Activated CD8-positive, alpha-beta memory T cell treated with anti-CD3 and anti-CD28 coated beads for 24 hours (primary cell): ENCODE data around the gene ZDHHC9.
"Not testable (repeated sequence)": the region's sequence is repeated elsewhere in the genome, so short reads cannot be mapped to it uniquely, and the experiment has no call there.

ENCODE experiments used
- DNase-seq: peaks from one replicate; pipeline ENCODE4 v3.0.0-alpha.2; 2020

The ZDHHC9 gene

GRCh38 chrX:129843459-129844306 is at the start of gene ZDHHC9:
ZDHHC9 (minus strand) TSS chrX:129843886; CDS start chrX:129841945, 1,941 bp downstream.
- peak; percentile 90 for DNase-seq

GRCh38 chrX:129877401-129877800 is 33.7 kb upstream of the ZDHHC9 start:
- DNase-seq, result no peak

GRCh38 chrX:129876771-129877305 is 33.2 kb upstream of the ZDHHC9 start:
- DNase-seq, result no peak

- DNase-seq, result no peak
Measured at GRCh38 chrX:129875669-129876068, 32.0 kb upstream of the ZDHHC9 start.

GRCh38 chrX:129872524-129872923 is 28.8 kb upstream of the ZDHHC9 start:
- DNase-seq, result no peak

- not testable (repeated sequence) for DNase-seq
Measured at GRCh38 chrX:129866321-129866720, 22.6 kb upstream of the ZDHHC9 start.

GRCh38 chrX:129859134-129859533 is 15.4 kb upstream of the ZDHHC9 start:
- DNase-seq, result not testable (repeated sequence)

GRCh38 chrX:129851825-129852224 is 8.1 kb upstream of the ZDHHC9 start:
- not testable (repeated sequence) for DNase-seq

- DNase-seq, result no peak
Measured at GRCh38 chrX:129846716-129847115, 3.0 kb upstream of the ZDHHC9 start.

- DNase-seq, result no peak
Measured at GRCh38 chrX:129845616-129846190, 2.0 kb upstream of the ZDHHC9 start.

GRCh38 chrX:129843209-129843458 is 552 bp downstream of the ZDHHC9 start:
- DNase-seq, result no peak

- peak; percentile 59 for DNase-seq
Measured at GRCh38 chrX:129842510-129843208, 1.0 kb downstream of the ZDHHC9 start.

GRCh38 chrX:129840344-129840743 is 3.3 kb downstream of the ZDHHC9 start:
- DNase-seq, result no peak

- no peak for DNase-seq
Measured at GRCh38 chrX:129836827-129837226, 6.9 kb downstream of the ZDHHC9 start.

GRCh38 chrX:129833153-129833990 is 10.3 kb downstream of the ZDHHC9 start:
- DNase-seq, result no peak

- no peak for DNase-seq
Measured at GRCh38 chrX:129831091-129831885, 12.4 kb downstream of the ZDHHC9 start.

GRCh38 chrX:129830494-129830893 is 13.2 kb downstream of the ZDHHC9 start:
- DNase-seq, result no peak

- no peak for DNase-seq
Measured at GRCh38 chrX:129825746-129826505, 17.8 kb downstream of the ZDHHC9 start.

- no peak for DNase-seq
Measured at GRCh38 chrX:129824620-129825019, 19.1 kb downstream of the ZDHHC9 start.

GRCh38 chrX:129823522-129823921 is 20.2 kb downstream of the ZDHHC9 start:
- no peak for DNase-seq

GRCh38 chrX:129823115-129823514 is 20.6 kb downstream of the ZDHHC9 start:
- DNase-seq, result no peak
